GM12865 (cell line): ENCODE results near the gene NEDD9.

Experiments used
- DNase-seq: peaks from one replicate; pipeline ENCODE4 v3.0.0; 2010; ENCODE audit warnings: low read depth
- H3K4me3 ChIP-seq: 2 replicates; pipeline ENCODE4 v1.5.1; 2011; ENCODE audit warnings: mild to moderate bottlenecking, low read depth, low read length, control low read depth
- TF ChIP-seq, protein P1 (sequence below): IDR thresholded peaks from 2 replicates; pipeline ENCODE4 v1.5.1; 2011; ENCODE audit warnings: low read length, control low read depth, low read depth, inconsistent platforms; ENCODE audit not compliant: insufficient read depth; ENCODE audit errors: missing control alignments

Gene NEDD9

DNA sequence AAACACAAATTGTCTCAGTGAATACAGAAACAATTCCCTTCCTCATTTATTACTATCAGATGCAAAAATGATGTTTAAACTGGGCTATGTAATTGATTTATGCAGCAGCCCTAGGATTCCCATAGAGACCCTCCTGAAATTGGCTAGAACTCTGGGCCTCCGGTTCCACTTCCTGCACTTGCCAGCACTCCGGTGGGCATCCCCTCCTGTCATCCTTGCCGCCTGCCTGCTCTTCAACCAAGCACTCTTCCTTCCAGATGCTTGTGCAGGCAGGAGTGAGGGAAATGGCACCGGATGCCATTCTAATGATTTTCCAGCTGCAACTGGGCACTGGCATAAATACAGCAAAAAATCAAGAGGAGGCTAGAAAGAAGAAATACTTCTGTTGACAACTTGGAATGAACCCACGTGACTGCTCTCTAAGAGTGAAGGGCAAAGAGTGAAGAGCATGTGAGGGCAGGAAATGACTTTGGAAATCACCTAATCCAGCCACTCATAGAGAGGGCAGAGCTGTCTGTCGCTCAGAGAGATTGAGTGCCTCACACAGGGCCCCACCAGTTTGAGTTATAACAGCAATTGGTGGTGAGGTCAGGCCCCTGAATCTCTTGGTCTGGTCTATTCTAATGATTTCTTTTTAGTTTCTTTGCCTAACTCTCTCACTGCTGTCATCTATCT, 3.7 kb upstream of the NEDD9 start:
- peak; percentile 67 for DNase-seq
- TF ChIP-seq, protein P1, sequence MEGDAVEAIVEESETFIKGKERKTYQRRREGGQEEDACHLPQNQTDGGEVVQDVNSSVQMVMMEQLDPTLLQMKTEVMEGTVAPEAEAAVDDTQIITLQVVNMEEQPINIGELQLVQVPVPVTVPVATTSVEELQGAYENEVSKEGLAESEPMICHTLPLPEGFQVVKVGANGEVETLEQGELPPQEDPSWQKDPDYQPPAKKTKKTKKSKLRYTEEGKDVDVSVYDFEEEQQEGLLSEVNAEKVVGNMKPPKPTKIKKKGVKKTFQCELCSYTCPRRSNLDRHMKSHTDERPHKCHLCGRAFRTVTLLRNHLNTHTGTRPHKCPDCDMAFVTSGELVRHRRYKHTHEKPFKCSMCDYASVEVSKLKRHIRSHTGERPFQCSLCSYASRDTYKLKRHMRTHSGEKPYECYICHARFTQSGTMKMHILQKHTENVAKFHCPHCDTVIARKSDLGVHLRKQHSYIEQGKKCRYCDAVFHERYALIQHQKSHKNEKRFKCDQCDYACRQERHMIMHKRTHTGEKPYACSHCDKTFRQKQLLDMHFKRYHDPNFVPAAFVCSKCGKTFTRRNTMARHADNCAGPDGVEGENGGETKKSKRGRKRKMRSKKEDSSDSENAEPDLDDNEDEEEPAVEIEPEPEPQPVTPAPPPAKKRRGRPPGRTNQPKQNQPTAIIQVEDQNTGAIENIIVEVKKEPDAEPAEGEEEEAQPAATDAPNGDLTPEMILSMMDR: no peak
- H3K4me3 ChIP-seq: no peak overlapping the region

DNA sequence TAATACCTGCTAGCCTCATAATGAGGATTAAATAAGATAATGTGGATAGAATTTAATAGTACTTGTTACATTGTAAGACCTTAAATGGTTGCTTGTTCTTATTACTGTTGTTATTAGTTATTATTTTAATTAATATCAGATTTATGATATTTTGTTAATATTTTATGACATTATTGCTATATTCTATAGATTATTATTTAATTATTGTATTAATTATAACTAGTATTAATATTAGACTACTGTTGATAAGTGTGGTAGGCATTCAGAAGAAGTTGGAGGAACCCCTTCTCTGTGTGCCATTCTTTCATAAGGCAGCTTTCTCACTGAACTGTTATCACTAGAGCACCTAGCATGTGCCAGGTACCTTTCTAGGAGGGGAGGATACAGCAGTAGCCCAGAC, 2.6 kb upstream of the NEDD9 start:
- H3K4me3 ChIP-seq: no peak overlapping the region
- no peak for DNase-seq
- TF ChIP-seq, protein P1: no peak

DNA sequence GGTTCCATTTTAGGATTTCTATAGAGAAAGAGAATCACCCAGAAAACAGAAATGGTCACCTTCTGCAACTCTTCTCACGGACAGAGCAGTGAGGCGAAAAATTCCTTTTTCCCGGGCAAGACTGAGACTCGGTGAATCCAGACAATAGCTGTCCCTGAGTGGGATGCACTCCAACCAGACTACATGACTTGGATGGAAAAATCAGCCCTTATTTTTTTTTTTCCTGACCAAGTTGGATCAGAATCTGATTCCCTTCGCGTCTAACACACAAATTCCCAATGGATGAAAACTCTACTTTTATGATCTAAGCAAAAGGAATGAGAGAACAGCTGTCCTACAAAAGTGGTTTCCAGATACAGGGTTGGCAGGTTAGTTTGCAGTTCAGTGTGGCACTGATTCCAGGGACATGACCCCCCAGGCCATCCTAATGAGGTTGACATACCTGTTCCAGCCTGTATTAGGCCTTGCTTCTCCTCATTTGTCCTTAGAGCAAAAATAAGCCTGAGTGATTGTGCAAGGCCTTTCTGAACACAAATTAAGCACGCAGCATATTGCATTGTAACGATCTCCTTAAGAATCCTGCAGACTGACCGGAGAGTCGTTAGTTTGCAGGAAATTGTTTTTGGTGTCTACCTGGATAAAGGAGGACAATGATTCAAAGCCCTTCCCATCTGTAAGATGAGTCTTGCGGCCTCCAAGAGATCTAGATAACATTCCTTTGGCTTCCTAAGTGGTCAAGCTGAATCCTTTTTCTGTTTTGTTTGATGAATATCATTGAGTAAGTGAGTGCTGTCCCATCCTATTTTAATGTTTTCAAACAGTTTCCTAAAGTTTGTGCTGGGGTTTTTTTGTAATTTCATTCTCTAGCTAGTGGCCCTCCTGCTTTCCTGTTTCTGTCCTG, 1.5 kb upstream of the NEDD9 start:
- H3K4me3 ChIP-seq: no peak overlapping the region
- DNase-seq: no peak
- TF ChIP-seq, protein P1: no peak

DNA sequence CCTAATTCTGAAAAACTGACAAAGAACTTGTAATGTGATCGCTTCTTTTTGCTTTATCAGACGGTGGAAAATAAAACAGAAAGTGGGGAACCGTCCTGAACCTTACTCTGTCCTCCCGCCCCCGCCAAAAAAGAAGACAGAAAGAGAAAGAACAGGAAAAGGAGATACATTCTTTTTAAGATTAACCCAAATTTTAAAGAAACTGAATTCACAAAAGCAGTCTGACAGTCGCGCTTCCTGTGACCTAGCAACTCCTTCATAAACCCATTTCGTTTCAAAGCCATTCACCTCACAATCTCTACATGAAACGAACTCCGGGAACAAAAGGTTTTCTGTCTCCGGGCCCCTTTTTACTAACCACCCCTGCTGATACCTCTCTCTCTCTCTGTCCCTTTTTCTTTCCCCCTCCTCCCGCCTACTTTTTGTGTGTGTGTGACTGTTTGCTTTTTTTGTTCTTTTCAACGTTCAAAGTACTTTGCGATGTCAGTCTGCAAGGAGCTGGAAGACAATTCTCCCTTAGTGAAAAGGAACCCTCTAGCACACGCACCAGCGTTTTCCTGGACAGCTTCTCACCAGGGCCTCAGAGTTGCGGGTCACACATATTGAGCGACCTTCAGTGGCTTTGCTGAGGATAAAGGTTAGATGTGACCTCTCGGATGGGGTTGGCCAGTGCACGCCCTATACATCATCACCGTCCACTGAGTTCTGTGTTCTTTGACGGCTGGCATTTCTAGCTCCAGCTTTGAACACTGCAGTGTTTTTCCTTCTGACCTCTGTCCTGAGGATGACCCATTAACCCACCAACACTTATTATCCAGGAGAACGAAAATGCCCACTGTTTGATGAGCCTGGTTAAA, 530 bp upstream of the NEDD9 start:
- TF ChIP-seq, protein P1: no peak
- H3K4me3 ChIP-seq: peak overlapping the region; percentile 64
- DNase-seq: peak; percentile 22

DNA sequence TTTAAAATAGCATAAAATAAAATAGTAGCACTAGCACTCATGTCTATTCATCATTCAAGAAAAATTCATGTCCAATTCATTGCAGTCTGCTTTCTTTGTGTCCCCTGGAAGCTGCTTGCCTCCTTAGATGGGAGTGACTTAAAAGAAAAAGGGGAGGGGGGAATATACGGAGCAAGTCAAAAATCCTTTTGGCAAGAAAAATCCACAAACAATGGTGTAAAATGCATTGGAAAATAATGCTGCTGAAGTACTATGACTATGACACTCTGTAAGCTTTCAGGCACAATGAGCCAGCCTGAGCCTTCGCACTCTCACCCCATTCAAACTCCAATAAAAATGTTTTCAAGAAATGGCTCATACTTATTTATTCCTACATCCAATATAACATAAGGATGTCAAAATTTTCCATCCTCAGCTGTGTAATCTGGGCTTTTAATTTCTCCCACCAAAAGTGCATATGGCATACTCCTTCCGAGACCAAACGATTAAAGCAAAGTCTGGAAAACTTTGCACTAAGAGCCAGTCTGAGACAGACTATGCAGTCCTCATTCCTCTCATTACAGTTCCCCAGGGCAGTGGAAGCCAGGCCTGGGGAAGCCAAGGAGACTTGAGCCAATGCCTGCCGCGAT, 790 bp downstream of the NEDD9 start:
- TF ChIP-seq, protein P1: no peak
- peak overlapping the region; percentile 64 for H3K4me3 ChIP-seq
- no peak for DNase-seq

DNA sequence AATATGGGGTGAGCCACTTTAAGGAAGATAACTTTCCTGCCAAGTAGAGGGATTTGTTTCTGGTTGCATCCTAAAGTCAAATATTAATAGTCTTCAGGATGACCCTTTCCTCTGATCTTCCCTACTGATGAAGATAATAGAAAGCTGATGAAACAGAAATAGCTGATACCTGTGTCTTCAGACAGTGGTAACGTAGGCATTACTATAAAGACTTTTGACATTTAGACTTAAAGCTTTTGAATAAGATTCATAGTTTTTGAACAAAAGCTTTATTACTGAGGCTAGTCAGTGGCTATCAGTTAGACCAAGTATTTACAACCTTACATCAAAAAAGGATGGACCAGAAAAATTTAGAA, 1.4 kb downstream of the NEDD9 start:
- DNase-seq: no peak
- TF ChIP-seq, protein P1: no peak
- H3K4me3 ChIP-seq: peak overlapping the region; percentile 64
